GM18498 (cell line): ENCODE measurements around the gene RELCH.

Source experiments
- ATAC-seq: cut with Tn5 transposase; IDR thresholded peaks from one replicate; pipeline ENCODE4 v1.9.1; 2021; ENCODE audit warnings: mild to moderate bottlenecking, moderate library complexity; ENCODE audit not compliant: unreplicated experiment

RELCH gene

DNA sequence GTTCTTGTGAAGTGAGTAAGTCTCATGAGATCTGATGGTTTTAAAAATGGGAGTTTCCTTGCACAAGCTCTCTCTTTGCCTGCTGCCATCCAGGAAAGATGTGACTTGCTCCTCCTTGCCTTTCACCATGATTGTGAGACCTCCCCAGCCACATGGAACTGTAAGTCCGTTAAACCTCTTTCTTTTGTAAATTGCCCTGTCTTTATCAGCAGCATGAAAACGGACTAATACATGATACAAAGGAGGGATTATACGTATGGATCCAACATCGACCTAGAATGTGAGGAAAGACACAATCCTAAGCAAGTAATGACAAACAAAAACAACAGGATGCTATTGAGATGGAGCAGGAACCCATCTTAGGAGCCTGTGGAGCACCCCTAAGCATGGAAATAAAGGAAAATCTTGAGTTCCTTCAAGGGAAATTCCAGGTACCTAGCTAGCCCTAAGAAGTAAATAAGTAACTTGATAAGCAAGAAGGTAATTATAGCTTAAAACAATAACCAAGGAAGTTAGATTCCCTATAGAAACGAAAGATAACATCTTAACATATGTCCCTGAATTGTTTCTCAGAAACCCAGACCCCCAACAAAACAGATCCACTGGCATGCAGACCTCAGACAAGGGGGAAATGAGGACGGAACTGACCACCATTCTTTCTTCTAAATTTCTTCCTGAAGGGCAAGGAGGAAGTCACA is 136.6 kb downstream of the RELCH start:
- ATAC-seq, result no peak

DNA sequence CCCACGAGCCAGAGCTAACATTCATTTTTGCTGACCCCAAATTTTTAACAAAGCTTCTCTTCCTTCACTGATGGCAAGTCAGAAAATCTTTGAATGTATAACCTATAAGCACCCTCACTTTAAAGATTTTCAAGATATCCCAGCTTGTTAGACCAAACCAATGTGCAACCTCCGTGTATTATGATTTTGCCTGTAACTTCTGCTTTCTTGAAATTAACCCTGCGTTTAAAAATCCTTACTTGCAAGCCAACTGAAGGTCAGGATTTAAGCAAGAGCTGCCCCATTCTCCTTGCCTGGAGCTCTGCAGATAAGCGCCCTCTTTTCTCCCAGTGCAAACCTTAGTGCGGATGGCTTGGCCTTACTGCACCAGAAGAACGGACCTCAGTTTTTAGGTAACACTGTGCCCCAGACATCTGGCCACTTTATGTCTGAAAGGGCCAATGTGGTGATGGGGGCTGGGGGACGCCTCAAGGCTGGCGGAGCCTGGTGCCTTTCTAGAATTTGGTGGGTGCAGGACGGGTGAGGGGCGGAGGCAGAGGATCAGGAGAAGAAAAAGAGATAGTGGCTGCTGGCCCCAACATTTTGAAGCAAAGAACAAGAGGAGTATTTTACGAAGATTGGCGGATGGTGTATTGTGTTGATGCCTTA is 137.2 kb downstream of the RELCH start:
- ATAC-seq, result no peak

DNA sequence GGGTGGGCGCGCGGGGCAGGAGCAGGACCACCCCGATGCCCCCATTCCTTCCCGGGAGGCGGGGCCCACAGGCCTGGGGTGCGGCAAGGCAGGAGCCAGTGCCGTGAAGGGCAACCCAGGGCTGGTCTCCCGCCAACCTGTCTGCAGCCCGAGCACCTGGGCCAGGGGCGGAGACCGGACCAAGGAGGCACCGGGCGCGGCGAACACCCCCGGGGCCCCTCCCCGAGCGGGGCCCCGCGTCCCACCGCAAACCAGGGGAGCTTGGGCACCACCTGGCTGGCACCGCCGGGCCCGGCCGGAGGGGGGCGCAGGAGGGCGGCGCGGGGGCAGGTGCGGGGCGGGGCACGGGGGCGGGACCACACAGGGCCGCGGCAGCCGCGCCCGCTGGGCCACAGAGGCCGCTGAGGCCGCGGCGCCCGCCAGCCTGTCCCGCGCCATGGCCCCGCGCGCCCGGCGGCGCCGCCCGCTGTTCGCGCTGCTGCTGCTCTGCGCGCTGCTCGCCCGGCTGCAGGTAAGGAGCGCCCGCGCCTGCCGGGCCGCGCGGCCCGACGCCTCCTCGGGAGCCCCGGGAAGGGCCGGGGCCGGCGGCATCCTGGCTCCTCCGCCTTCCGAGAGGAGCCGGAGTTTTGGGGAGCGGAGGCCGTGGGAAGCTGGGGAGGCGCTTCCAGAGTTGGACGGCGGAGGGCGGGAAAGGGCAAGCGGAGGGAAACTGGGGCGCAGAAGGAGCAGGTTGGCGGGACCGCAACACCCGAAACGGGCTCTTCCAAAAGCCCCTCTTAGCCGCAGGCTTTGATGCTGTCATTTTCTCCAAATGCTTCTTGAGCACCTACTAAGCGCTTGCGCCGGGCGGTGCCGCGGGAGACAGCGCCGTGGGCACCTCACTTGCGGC is 138.1 kb downstream of the RELCH start, which contains the start of gene TNFRSF11A:
TSS of gene TNFRSF11A (plus strand) at position 394 of the 889 bp plus-strand sequence. CDS start at position 437, 43 bp downstream.
- peak; percentile 68 for ATAC-seq

DNA sequence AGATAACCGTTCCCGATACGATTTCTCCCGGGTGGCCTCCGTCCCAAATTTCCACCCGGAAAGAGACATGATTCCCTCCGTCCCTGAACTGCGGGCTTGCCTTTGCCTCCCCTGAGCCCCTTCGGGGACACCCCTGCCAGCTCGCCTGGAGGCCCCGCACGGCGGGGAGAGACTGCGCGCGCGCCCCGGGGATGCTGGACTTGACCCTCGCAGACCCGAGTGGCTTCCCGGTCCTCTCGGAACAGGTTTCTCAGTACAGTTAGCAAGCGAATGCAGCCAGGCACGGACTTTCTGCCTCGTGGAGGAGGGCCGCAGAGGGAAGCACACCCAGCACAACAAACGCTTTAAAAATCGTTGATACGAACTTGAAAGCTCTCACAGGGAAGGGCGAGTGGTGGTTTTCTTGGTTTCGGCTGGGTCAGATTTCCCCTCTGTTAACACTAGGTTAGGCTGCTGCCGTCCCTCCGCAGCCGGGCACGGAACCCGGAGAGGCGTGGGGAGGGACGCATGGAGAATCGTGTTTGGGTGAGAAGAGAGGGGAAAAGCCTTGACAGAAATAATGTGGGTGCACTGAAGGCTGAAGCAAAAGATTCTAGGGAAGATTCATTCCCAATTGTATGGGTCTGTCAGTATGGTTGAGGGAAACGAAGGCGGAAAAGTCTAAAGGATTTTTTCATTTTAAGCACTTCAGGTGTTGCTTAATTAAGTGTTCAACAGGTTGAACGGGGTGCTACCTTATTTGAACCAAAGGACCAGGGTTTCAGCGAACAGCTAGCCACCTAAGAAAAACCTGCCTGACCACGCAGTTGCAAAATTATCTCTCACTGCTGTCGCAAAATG is 139.0 kb downstream of the RELCH start:
- peak; percentile 34 for ATAC-seq

DNA sequence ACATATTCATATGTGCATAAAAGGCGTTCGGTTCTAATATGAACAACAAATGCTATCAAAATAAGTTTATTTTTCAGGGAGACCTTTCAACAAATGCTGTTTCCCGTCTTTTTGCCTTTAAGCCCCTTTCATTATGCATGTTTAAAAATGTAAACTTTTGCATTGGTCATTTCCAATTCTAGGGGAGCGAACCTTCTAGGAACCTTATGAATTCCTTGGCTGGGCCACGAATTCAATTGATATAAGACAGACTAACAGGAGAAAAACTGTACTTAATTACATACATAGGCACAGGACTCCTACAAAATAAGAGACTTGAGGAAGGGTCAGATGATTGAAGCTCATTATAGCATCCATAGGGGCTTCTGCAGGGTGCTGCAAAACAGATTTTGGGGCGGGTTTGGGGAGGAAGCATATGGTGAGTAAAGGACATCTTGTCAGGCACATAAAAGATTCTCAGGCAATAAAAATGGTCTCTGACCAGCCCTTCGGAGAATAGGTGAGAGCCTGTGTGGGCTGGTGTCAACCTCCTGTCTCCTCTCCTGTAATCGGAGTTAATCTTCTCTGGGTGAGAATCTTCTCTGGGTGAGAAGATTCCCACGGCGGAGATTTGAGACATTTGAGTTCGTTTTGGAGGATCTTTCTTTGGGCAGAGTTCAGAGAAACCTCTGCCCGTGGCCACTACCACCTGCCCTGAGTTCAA is 139.7 kb downstream of the RELCH start:
- no peak for ATAC-seq

DNA sequence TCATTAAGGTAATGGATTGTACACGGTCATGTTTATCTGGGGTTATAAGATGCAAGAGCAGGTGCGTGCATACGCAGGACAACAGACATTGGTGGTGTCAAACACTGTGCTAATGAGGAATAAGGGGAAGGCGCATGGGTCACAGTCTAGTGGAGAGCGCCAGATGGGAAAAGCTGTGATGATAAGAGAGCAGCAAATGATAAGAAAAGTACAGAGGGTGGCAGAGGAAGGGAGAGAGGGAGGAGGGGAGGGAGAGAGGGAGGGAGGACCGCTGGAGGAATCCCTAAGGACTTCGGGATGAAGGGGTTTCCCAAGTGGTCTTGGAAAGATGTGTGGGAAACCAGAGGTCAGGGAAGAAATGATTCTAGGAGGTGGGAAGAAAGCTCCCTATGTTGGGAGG is 140.9 kb downstream of the RELCH start:
- no peak for ATAC-seq

DNA sequence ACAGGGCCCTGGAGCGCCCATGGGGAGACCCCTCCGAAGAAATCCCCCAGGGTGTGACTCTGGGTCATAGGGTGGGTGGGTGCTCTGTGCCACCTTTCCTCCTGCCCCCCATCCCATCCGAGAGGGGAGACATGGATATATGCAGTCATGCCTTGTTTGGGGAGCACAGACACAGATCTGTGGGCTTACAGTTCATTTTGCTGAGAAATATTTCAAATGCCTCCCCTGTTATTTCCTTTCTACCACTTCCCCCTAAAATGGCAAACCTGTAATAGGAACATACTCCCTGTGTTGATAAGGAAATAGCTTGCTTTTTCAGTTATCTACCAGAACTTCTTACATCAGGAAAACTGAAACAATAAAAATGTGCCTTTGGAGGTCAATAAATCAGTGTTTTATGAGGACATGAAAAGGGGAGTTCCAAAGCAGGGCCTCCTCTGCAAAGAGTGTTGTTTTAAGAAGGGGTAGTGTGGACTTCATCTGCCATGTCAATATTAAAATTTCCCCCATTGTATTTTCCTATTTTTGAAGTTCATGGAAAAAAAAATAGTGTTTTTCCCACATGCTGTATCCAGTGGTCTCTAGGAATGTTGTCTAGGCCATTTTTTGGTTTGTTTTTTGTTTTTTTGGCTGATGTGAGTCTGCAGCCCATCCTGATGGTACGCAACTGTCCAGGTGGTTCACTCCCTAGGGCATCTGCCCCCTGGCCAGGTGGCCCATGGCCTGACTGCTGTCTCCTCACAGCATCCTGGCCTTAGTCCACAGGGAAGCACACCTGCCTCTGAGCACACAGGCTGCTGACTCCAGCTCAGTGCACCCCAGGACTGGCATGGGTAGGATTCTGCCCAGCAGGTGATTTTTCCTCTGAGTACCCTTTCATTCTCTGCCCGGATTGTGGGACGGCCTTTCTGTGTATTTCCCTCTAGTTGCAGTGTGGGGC is 141.8 kb downstream of the RELCH start:
- no peak for ATAC-seq

DNA sequence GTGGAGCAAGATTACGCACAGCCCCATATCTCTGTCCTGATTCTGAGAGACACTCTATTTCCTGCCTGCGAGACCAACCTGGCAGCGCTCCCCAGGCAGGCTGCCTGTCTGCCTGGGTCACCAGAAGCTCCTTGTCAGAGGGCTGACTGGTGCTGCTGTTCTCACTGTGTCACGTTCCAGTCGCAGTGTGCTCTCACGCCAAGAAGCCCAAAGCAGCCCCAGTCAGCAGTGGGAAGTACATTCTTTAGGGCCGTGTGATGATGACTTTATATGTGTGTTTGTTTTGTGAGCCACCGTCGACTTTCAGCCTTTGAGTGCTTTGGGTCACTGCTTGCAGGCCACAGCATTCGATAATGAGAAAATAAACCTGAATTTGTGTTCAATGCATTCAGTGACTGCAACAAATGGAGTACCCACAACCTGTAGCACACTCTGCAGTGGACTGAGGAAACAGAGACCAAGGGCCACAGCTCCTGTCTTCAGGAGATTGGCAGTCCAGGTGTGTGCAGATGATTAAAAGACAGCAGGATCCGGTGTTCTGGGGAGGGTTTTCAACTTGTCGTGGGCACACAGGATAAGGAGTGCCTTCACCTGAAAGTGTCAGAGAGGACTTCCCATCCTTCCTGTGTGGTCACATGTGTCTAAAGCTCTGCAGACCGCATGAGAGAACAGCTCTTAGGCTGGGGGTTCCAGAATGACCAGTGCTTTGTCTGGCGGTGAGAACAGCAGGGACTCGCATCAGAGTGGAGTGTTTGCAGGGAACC is 142.8 kb downstream of the RELCH start:
- ATAC-seq, result no peak

DNA sequence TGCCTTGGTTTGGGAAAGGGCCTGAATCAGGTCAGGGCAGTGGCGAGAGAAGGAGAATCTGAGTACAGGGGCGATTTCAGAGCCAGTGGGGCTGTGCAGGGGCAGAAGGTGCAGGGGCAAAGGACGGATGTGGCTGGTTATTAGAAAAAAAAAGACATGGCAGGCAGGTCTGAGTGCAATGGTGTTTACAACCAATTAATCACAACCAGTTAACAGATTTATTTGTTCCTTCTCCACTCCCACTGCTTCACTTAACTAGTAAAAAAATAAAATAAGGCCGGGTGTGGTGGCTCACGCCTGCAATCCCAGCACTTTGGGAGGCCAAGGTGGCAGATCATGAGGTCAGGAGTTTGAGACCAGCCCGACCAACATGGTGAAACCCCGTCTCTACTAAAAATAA is 143.6 kb downstream of the RELCH start:
- no peak for ATAC-seq

DNA sequence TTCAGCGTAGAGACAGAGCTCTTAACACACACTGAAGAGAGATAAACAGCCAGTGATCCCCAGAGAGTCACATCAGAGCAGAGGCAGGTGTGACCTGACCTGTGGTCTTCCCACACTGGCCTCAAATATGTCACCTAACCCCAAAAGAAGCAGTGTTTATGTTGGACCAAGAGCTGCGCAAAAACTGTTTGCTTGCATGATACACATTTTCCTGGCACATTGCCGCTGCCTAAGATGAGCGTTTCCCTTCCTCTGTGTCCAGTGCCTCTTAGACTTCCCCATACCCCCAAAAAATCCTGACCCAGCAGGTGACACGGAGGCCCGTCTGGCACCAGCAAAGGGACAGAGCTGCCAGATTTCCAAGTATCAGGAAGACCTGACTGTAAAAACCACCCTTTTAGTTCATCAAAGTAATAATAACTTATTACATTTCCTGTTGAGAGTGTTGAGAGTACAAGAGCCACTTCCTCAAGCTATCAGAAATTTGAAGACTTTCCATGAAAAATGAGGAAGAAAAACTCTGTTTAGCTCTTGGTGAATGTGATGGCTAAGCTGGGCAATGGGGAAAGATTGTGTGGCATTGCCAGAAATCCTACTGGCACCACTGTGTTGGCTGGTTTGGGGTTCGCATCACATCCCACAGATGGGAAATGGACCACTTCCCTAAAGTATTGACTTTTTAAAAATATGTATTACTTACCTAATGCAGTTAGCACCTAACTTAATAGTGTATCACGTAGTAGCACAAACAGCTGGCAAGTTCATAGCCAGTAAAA is 144.7 kb downstream of the RELCH start:
- ATAC-seq, result no peak

DNA sequence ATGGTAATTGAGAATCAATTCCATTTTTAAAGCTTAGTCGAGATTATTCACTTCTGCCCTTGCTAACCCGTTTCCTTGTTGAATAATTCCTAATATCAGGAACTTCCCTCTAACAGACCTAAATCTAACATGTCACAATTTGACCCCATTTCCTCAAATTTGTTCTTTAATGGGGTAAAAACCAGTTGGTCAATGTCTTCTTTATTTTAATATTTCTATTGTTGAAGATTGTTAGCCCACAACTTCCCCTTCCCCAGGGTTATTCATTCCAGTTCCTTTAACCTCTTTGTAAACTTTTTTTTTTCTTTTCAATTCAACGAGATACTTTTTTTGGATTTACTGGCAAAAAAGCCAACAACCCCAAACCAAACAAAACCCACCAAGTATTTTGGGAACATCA is 145.4 kb downstream of the RELCH start:
- no peak for ATAC-seq

DNA sequence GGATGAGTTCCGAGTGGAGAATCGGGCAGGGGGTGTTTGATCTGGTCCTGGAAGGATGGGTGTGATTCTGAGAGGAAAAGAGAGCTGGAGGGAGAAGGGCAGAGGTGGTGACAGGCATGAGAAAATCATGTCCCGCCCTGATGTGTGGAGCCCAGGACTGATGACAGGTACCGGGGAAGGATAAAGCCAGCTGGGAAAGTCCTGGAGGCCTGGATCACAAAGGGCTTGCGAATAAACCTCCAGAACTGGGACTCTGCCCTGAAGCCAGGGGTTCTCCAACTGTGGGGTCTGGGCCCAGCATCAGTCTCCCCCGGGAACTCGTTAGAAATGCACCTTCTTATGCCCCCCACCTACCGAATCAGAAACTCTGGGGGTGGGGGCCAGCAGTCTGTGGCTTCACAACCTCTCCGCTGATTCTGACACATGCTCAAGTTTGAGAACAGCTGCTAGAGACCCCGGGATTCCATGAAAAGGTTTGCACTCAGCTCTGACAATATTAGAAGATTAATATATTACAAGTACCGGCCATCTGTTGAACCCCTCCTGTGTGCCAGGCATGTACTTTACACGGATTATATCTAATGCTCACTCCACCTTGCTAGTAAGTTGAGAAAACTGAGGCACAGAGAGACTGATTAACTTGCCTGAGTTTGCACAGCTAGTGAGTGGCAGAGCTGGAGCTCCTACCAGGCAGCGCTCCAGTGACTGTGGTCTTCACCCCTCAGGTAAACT is 146.1 kb downstream of the RELCH start:
- ATAC-seq, result no peak

DNA sequence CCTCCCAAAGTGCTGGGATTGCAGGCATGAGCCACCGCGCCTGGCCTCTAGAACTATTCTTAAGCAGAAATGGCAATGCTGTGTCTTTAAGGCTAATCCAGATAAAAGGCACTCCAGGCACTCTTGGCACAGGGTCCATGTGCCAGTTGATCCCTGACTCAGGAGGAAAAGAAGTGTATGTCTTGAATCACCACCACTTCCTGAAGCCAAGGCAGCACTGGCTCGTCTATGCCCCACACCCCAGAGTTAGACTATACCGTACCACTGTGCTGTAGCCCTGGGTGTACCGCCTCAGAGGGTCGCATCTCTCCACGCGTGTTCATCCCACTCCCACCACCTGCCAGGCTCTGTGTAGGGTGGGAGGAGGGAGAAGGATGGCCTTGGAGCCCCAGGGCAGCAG is 147.1 kb downstream of the RELCH start:
- ATAC-seq, result no peak

DNA sequence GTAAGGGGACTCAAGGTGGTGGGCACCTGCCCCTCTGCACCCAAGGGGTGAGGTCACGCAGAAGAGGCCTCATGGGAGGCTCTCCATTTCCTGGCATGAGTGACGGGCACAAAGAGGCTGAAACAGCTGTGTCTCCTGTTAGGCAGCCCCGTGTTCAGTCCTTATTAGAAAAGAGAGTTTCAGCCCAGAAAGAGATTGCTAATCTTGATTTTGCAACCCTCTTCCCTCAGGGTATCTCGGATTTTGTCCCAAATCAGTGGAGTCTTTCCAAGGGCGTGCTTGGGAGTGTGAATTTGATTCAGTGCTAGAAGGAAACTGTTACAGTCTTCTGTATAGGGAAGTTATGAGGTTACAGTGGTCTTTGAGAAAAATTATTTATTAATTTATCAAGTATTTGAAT is 148.4 kb downstream of the RELCH start:
- no peak for ATAC-seq

DNA sequence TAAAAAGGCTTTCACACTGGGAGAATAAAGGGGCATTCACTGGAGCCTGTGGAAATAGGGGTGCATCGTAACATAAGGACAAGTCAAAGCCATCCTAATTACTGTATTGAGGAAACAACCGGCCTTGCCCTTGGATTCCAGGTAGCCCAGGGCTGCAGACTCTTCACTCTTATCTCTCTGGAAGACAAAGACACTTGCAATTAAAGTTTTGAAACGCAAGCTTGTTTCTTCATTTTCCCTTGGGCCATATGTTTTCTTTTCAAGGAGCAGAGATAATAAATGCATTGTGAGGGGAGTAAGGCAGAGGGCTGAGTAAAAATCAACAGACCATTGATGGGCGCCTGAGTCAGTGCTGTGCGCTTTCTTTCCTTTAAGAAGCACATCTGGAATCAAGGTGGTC is 149.6 kb downstream of the RELCH start:
- no peak for ATAC-seq

DNA sequence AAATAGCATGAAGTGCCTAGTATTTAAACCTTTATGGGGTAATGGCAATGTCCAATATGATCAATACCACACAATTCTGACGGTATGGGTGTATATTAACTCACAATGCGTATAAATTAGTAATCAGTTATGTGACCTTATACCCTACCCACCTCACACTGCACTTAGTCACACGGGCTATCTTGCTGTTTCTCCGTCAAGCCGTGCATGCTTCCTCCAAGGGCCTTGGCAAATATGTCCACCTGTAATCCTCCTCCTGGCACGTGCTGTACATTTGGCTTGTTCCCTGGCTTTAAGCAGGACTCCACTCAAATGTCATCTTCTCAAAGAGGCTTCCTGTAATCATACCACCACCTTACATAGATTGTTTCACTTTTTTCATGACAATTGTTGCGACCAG is 150.3 kb downstream of the RELCH start:
- ATAC-seq, result no peak
